Stomach (tissue), 9 donors: Measurements from ENCODE around the gene FARS2. TPM values are rescaled to one million over a fixed set of nuclear protein-coding genes. Genes with fewer than 3 reads are reported as not detected.

Experiments used
- DNase-seq, 2 donors: peaks; one replicate each; pipeline versions ENCODE4 v3.0.0 to v3.0.0-alpha.2; 2013 to 2019
- H3K27ac ChIP-seq, 5 donors: fragments of 200-600 bp in 4 of 5; sonication (generic) in 4 of 5; one replicate each; pipeline ENCODE4 v1.5.1; 2013 to 2019; ENCODE audit warnings: mild to moderate bottlenecking in 1 of 5, moderate library complexity in 1 of 5
- H3K27me3 ChIP-seq, 3 donors: fragments of 200-600 bp; sonication (generic); one replicate each; pipeline ENCODE4 v1.5.1; 2017 to 2019; ENCODE audit warnings: mixed run types in 1 of 3
- H3K36me3 ChIP-seq, 4 donors: fragments of 200-600 bp; sonication (generic); 1 replicate in 3 of 4; 2 replicates in 1 of 4; pipeline ENCODE4 v1.5.1; 2016 to 2019
- H3K4me1 ChIP-seq, 4 donors: fragments of 200-600 bp; sonication (generic); one replicate each; pipeline ENCODE4 v1.5.1; 2016 to 2019
- H3K4me3 ChIP-seq, 4 donors: fragments of 200-600 bp; sonication (generic) in 3 of 4; one replicate each; pipeline ENCODE4 v1.5.1; 2016 to 2019; ENCODE audit warnings: mild to moderate bottlenecking in 1 of 4
- H3K9me3 ChIP-seq, 4 donors: fragments of 200-600 bp; sonication (generic); one replicate each; pipeline ENCODE4 v1.5.1; 2016 to 2019
- CTCF ChIP-seq, 7 experiments: fragments of 450-650 bp in 4 of 7; fragments of 200-600 bp in 3 of 7; sonication (generic) in 3 of 7; IDR thresholded peaks; one replicate each; pipeline ENCODE4 v1.5.1; 2016 to 2019; ENCODE audit warnings: antibody characterized with exemption in 7 of 7, control low read depth in 2 of 7, mild to moderate bottlenecking in 1 of 7
- EP300 ChIP-seq: sonication (generic); formaldehyde crosslinking; IDR thresholded peaks from one replicate; pipeline ENCODE4 v1.6.1; 2017; ENCODE audit warnings: antibody characterized with exemption
- POLR2A ChIP-seq, 4 donors: fragments of 450-650 bp; IDR thresholded peaks; one replicate each; pipeline ENCODE4 v1.6.1; 2016; ENCODE audit warnings: antibody characterized with exemption in 4 of 4, control low read depth in 2 of 4, mild to moderate bottlenecking in 1 of 4, moderate library complexity in 1 of 4
- POLR2AphosphoS5 ChIP-seq, 3 donors: sonication (generic); formaldehyde crosslinking; IDR thresholded peaks; one replicate each; pipeline ENCODE4 v1.6.1; 2016; ENCODE audit warnings: antibody characterized with exemption in 3 of 3
- WGBS, 5 donors: extraction: QIAGEN DNeasy Blood & Tissue Kit in 3 of 5; methylation state at CpG; one replicate each; pipeline versions ENCODE4 v1.1.5 to v1.1.7; 2013 to 2018; 5-methylcytosine and 5-hydroxymethylcytosine counted together
- intact Hi-C: fragments of 100-400 bp; cut with DNase I; formaldehyde crosslinking; loops from one replicate; pipeline ENCODE4 v1.15.1; 2023; ENCODE audit warnings: low total_unique reads
- polyA plus RNA-seq, 3 donors: library from polyadenylated mRNA; stranded (reverse); fragments of 200-250 nt; gene quantifications; one replicate each; pipeline ENCODE4 v1.2.3, GENCODE V29; 2013
- total RNA-seq, 5 donors: library from RNA; depleted of rRNA; stranded (reverse); fragments of >200 nt; gene quantifications; one replicate each; pipeline versions ENCODE4 v1.1.0 to v1.2.3, GENCODE V29; 2014 to 2016
- donor health status: healthy with polysubstance abuse.
- donor health status: Bipolar disorder and iron deficiency.
- donor health status: healthy.

FARS2 gene
- total and polyA plus RNA-seq, 8 donors: 3.8 to 47.8 (median 15.9) TPM

- WGBS, 5 donors: 80 to 90% (median 88%) methylated on average over 5 of the region's 5 CpGs
- Histone ChIP-seq H3K27ac (no peak overlapping the region), H3K4me1 (no peaks in the 10 kb centered on the region), H3K27me3 (no peaks in the 10 kb centered on the region), H3K36me3 (peaks cover 0 to 9% (median 0%) of the 10 kb centered on the region in 4 donors), H3K4me3 (no peak overlapping the region), H3K9me3 (peaks cover 4 to 19% (median 14%) of the 10 kb centered on the region in 4 donors)
- DNase-seq: no peak
- TF ChIP-seq CTCF (IDR thresholded peaks at IDR 0.05) (no peak), EP300 (no peak), POLR2A (IDR thresholded peaks at IDR 0.05) (no peak), POLR2AphosphoS5 (IDR thresholded peaks at IDR 0.05) (no peak)
- intact Hi-C loops: no loop called here
Observed at GRCh38 chr6:5637714-5638113, 376.4 kb downstream of the FARS2 start.

- intact Hi-C loops: no loop called here
- H3K27ac ChIP-seq: no peak overlapping the region
- H3K4me1 ChIP-seq: no peaks in the 10 kb centered on the region
- TF ChIP-seq POLR2A (IDR thresholded peaks at IDR 0.05) (no peak), CTCF (IDR thresholded peaks at IDR 0.05) (no peak), POLR2AphosphoS5 (IDR thresholded peaks at IDR 0.05) (no peak), EP300 (no peak)
- peaks cover 0 to 9% (median 0%) of the 10 kb centered on the region in 4 donors for H3K36me3 ChIP-seq
- WGBS, 5 donors: 78 to 92% (median 91%) methylated on average over 8 of the region's 8 CpGs
- H3K27me3 ChIP-seq: no peaks in the 10 kb centered on the region
- no peak overlapping the region for H3K4me3 ChIP-seq
- no peak for DNase-seq
- peaks cover 4 to 19% (median 14%) of the 10 kb centered on the region in 4 donors for H3K9me3 ChIP-seq
Observed at GRCh38 chr6:5638666-5639065, 377.4 kb downstream of the FARS2 start.

- Histone ChIP-seq H3K9me3 (peaks cover 4 to 19% (median 14%) of the 10 kb centered on the region in 4 donors), H3K36me3 (peaks cover 0 to 9% (median 0%) of the 10 kb centered on the region in 4 donors), H3K4me3 (no peak overlapping the region), H3K27me3 (no peaks in the 10 kb centered on the region), H3K4me1 (no peaks in the 10 kb centered on the region), H3K27ac (no peak overlapping the region)
- no peak for DNase-seq
- TF ChIP-seq POLR2A (IDR thresholded peaks at IDR 0.05) (no peak), EP300 (no peak), POLR2AphosphoS5 (IDR thresholded peaks at IDR 0.05) (no peak), CTCF (IDR thresholded peaks at IDR 0.05) (no peak)
- 94 to 96% (median 95%) methylated on average over 2 of the region's 2 CpGs for WGBS, 5 donors
- intact Hi-C loops: no loop called here
Observed at GRCh38 chr6:5639193-5639592, 377.9 kb downstream of the FARS2 start.

- H3K9me3 ChIP-seq: peaks cover 4 to 19% (median 14%) of the 10 kb centered on the region in 4 donors
- no peak for DNase-seq
- no peak overlapping the region for H3K4me3 ChIP-seq
- intact Hi-C loops: no loop called here
- no peak overlapping the region for H3K27ac ChIP-seq
- no peak for TF ChIP-seq POLR2AphosphoS5 (IDR thresholded peaks at IDR 0.05)
- TF ChIP-seq CTCF (IDR thresholded peaks at IDR 0.05): no peak
- no peak for TF ChIP-seq POLR2A (IDR thresholded peaks at IDR 0.05)
- no peak for TF ChIP-seq EP300
- WGBS, 5 donors: 95 to 100% (median 99%) methylated on average over 4 of the region's 4 CpGs
- no peaks in the 10 kb centered on the region for H3K4me1 ChIP-seq
- H3K27me3 ChIP-seq: no peaks in the 10 kb centered on the region
- peaks cover 0 to 9% (median 0%) of the 10 kb centered on the region in 4 donors for H3K36me3 ChIP-seq
Observed at GRCh38 chr6:5640614-5641013, 379.3 kb downstream of the FARS2 start.
